ENCODE results near the gene GALNT10.

Gene GALNT10

DNA sequence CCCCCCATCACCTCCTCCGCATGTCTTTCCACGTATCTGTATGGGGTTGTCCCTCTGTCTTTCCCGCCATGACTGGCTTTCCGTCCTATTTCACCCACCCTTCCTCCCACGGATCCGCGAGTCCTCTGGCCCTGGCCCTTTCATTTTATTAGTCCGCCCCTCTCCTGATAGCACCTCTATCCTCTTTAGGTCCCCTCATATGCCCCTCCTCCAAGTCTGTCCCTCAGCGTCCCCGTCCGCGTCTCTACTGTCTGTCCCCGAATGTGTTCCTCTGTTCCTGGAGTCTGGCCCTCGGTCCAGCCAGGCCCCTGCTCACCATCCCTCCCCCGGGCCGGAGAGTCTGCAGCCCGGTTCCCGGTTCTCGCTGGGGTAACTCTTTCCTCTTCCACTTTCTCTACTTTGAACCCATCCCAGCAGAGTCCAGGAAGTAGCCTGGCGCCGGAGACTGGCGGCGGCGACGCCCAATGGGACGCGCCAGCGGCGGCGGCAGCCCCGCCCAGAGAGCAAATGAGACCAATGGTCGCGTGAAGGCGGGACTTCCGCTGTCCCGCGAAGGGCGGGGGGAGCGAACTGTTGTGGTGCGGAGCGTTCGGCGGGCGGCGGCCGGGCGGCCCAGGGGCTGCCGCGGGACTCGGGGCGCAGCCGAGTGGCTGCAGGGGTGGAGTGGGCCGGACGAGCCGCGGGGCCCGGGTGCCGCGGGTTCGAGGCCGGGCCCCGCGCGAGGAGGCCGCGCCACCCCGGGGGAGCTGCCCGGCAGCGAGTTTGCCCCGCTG is 255.1 kb downstream of the GALNT10 start, which contains the start of gene SAP30L:
Gene SAP30L, plus strand, starts transcription at position 576 of the 773 bp plus-strand sequence. CDS start 608 bp downstream, outside the sequence.
- DNase-seq (ENCODE audit: low read depth), result peak; percentile 93

DNA sequence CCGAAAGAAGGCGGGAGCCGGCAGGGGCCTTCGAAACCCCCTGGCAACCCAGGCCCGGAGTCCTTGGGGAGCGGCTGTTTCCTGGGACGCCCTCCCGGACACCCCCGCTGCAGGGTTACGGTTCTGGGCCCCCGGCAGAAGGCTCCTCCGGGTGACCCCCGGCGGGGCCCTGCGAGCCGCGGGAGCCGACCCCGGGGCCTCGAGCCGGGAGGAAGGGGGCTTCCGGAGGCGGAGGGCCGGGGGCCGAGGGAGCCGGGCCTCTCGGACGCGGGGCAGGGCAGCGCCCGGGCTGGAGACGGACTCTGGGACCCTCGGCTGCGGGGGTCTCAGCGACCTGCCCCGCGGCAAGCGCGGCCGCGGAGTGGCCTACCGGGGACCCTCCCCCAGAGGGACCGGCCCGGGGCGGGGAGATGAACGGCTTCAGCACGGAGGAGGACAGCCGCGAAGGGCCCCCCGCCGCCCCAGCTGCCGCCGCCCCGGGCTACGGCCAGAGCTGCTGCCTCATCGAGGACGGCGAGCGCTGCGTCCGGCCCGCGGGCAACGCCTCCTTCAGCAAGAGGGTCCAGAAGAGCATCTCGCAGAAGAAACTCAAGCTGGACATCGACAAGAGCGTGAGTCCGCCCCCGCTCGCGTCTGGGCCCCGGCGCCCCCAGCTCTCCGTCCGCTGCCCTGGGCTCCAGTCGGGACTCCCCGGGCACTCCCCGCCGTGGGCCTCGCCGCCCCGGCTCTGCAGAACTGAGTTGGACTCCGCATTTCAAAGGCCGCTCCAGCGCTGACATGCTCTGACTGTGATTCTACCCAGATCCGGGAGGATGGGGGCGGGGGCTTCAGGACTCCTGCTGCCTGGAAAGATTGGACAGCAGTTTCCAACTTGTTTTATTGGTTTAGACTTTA is 255.9 kb downstream of the GALNT10 start:
- peak; percentile 25 for DNase-seq (ENCODE audit: low read depth)

DNA sequence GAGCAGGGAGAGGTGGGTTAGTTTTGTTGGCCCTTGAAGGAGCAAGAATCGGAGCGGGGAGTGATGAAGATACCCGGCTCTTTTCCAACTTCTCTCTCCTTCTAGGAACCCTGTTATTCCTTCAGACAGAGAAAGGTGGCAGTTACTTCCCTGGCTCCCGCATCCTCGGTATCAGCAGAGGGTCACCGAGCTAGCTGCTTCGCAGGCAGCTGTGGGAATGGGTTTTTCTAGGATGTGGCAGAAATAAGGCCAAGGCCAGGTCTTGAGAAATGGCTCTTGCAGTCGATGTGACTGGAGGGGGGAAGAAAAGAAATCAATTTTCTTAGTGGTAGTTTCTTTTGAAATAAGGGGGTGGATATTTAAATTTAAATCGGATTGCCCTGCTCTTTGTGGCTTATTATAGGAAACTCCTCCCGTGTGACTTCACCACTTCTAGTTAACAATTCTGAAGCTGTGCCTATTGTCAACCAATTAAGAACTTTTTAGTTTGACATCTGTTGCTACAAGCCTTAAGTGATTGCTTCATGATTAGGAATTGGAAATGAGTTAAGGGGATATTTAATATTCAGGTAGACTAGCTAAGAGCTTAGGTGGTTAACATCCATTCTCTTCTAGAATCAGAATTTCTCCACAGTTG is 256.7 kb downstream of the GALNT10 start:
- no peak for DNase-seq (ENCODE audit: low read depth)

DNA sequence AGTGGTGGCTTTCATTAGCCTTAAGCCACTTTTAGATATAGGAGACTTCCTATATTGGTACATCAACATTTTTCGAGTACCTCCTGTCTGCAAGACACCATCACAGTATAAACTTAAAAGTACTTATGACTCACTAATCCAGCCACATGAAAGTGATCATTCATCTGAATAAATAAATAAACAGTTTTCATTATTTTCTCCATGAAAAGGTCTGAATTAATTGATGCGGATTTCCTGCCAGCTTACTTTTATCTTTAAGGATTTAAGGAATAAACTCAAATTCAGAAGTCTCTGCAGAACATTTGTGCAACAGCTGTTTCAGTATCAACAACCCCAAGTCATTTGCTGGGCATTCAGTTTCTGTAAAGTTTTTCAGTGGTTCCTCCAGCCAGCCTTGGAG is 259.3 kb downstream of the GALNT10 start:
- DNase-seq (ENCODE audit: low read depth), result no peak

DNA sequence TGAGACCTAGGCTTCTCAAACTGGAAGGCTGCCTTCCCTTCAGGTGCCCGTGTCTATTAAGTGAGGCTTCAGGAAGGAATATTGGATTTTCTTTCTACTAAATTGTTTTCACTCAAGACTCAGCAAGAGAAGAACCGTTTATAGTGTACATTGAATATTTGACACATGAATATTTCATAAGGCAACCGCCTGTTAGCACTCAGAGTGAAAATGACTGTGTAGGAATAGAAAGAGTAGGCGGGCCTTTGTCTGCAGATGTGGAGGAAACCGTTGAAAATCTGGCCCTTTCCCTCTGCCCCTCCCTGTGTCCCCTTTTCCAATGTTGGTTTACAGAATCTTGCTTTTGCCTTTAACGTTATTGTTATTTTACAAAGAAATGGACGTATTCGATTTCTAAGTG is 261.4 kb downstream of the GALNT10 start:
- no peak for DNase-seq (ENCODE audit: low read depth)

DNA sequence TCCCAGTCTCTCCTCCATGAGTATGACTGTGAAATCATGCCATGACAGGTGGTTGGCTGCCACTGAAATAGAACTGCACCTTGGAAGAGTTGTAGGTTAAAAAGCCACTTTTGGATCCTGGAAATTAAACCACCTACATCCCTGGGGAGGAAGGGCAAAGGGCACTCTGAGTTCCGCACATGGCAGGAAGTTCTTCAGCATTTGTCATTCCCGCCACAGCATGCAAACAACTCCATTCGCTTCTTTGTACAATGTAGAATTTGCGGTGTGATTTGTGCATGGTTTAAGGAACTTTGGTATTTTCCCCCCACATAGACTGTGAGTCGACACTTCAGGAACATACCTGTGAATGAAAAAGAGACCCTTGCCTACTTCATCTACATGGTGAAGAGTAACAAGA is 265.1 kb downstream of the GALNT10 start:
- DNase-seq (ENCODE audit: low read depth), result no peak

DNA sequence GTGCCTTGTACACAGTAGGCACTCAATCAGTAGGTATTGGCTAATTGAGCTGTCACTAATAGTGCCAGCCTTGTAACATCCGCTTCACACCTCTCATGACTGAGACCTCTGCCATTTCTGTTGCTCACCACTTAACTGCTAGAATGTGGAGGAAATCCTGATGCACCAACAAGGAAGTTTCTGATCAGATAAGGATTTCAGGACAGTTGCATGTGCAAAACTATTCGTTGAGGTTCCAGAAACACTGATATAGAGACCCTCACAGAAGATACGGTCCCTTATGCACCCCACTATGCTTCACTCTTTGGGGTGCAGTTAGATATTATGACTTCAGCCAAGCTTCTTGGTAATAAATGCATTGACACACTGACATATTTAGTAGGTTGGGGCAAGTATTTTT is 266.0 kb downstream of the GALNT10 start:
- DNase-seq (ENCODE audit: low read depth), result no peak

DNA sequence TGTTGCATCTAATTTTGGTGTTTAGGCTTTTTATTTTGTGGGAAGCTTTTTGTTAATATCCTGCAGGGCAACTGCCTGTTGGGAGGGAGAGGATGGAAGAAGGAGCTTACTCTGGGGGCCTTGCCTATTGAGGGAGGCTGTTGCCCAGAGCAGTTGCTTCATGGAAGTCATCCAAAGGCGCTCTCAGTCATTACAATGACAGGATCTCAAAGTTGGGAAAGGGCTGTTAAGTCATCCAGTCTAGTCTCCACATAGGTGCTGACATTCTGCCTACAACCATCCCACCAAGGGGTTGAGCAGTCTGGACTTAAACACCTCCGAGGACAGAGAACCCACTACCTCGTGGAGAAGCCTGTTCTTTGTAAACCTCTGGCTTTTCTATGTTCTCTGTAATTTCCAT is 268.5 kb downstream of the GALNT10 start:
- no peak for DNase-seq (ENCODE audit: low read depth)

DNA sequence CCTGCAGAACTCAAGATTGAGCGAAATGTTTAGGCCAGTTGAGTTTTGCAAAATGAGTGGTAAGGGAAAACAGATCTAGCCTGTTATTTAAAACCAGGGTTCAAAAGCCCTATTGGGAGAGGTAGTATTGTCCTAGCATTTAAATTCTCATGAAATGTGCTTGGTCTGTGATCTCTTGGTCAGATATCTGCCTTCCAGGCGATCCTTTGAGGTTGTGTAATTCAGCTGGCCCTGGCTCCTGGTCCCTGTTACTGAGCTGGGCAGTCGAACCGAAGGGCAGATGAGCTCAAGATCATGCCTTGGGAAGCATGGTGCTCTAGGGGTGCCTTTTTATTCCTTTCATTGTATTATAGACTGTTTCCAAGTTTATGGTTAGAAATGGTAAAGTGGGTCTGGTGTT is 269.6 kb downstream of the GALNT10 start:
- DNase-seq (ENCODE audit: low read depth), result no peak

DNA sequence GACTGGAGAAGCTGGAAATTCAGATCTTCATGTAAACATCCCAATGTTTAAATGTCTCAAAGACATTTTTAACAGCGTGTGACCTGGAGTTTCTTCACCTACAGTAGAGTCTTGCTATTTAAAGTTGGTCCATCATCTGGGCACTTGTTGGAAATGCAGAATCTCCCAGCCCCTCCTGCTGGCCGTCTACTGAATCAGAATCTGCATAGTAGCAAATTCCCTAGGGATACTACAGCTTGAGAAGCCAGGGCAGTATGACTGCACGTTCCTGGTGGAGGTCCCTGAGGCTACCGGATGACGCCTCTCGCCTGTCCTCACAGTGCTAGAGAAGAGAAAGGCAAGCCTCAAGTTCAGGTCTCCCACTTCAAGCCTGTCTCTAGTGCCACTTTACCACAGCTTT is 271.0 kb downstream of the GALNT10 start:
- no peak for DNase-seq (ENCODE audit: low read depth)

DNA sequence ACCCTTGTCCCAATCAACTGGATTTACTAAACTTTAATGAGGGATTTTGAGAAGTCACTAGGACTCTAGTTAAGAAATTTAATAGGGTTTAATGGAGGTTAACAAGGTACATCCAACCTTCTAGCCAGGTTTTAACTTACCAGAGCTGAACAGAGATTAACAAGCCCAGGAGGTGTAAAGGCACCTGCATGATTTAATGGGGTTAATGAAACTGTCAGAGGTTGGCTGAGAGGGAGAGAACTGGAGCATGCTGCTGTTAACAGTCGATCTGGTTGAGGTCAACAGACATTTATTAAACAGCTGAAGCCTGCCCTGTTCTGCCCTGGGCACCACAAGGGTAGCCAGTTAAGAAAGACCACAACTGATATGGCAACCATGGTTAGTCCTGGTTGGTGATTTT is 273.9 kb downstream of the GALNT10 start:
- no peak for DNase-seq (ENCODE audit: low read depth)

DNA sequence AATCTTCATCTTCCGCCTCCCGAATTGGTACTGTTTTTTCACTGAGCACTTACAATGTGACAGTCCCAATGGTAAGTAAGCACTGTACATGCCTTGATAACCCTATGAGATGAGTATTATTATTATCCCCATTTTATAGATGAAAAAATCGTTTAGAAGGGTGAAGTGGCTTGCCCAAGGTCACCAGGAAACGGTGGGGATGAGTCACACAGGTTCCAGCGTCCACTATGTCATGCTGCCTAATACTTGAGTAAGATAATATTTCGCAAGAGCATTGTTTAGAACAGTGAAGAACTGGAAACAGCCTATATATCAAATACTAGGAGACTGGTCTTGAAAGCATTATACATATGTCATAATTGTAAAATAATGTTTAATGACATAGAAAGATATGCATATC is 274.6 kb downstream of the GALNT10 start:
- DNase-seq (ENCODE audit: low read depth), result no peak

DNA sequence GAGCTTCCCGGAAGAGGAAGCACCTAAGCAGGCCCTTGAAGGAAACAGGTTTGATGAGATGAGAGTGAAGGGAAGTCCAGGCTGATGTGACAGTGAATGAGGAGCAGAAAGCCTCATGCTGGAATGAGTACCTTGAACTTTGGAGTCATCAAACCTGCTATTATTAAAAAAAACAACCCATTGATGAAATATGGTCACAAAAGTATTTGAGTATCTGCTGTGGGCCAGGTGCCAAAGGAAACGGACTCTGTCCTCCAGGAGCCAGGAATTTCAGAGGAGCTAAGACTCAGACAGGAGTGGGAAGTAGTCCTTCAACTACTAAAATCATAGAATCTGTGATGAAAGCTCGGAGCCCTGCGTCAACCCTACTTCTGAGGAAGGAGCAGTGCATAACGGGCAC is 275.6 kb downstream of the GALNT10 start:
- no peak for DNase-seq (ENCODE audit: low read depth)

DNA sequence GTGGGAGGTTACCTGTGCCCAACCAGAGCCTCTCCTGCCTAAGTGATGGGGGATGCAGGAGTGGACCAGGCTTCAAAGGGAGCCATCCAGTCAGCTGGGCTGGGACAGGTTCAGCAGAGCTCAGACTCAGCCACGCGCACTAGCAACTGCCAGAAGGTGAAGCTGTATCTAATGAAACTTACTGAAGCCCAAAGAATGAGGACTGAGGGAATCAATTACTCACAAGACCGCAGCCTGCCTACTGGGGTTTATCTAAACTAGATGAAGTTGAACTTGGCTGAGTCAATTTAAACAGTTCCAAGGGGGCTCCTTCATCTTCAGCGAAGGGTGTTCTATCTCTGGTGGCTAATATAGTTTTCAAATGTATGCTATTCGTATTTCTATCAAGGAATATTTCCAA is 276.1 kb downstream of the GALNT10 start:
- DNase-seq (ENCODE audit: low read depth), result no peak

DNA sequence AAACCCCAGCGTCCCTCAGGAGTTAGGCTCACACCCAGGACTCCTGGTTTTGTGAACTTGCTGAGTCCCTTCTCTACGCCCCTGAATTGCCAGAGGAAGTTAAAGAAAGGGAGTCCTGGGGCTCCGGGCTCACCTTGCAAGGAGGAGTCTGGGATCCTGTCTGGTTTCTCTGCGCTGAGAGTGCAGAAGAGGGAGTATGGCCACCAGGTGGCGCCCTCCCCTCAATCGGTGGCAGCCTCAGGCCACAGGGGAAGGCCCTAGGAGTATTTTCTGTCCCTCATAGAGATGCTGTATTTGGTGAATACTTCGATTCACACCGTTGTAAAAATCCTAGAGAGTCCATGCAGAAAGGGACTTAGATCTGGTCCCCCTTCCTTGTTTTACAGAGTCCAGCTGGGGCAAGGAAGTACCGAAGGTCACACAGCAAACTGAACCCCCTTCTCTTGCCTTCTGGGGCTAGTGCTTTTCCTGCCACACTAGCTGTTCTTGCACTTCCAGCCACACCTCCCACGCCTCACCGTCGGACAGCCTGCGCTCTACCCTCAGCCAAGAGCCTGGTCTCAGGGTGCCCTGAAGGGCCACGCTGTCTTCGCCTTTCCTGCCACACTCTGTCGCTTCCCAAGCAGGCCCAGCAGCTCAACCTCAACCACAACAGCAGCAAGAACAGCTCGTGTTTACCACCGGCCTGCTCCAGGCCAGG is 277.3 kb downstream of the GALNT10 start:
- DNase-seq (ENCODE audit: low read depth), result peak; percentile 73

DNA sequence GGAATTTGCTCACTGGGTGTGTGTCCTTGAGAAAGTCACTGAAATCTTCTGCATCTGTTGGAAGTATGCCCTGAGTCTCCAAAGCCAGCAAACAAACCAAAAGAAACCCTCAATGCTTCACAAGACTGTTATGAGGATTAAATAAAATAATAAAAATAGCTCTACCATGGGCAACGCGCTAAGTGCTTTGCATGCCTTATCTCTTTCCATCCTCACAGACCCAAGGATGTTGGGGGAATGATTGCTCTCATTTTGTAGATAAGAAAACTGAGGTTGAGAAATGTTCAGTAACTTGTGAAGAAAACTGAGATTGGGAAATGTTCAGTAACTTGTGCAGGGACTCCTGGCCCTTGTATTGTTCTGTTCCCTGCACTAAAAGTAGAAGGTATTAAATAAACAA is 279.6 kb downstream of the GALNT10 start:
- no peak for DNase-seq (ENCODE audit: low read depth)

All from activated T-cell treated with anti-CD3 and anti-CD28 coated beads for 1 hour (primary cell).